Neural cell (in vitro differentiated cells): ENCODE measurements around the gene CHD2. TPM values are rescaled to one million over a fixed set of nuclear protein-coding genes. Genes with fewer than 3 reads are reported as not detected.

ENCODE experiments used
- H2AFZ ChIP-seq: fragments of 200-600, 300-800 bp; sonication (generic), shearing (Covaris generic); 2 replicates; pipeline ENCODE4 v1.6.0; 2014; ENCODE audit warnings: low read depth, mild to moderate bottlenecking, antibody characterized with exemption, low read length, moderate library complexity
- H3F3A ChIP-seq: fragments of 200-600 bp; shearing (Covaris generic); 2 replicates; pipeline ENCODE4 v1.6.1; 2016; ENCODE audit warnings: mild to moderate bottlenecking, moderate library complexity, mixed read lengths, antibody characterized with exemption, low read length; ENCODE audit not compliant: insufficient read depth, poor library complexity, severe bottlenecking
- H3K27ac ChIP-seq: fragments of 200-600, 300-800 bp; sonication (generic), shearing (Covaris generic); 2 replicates; pipeline ENCODE4 v1.5.1; 2014; ENCODE audit warnings: mild to moderate bottlenecking, low read length, moderate library complexity
- H3K27me3 ChIP-seq: fragments of 300-800, 200-600 bp; sonication (generic), shearing (Covaris generic); 2 replicates; pipeline ENCODE4 v1.6.0; 2014; ENCODE audit warnings: mild to moderate bottlenecking, low read depth, low read length, moderate library complexity; ENCODE audit not compliant: insufficient read depth
- H3K36me3 ChIP-seq: fragments of 300-800, 200-600 bp; sonication (generic), shearing (Covaris generic); 2 replicates; pipeline ENCODE4 v1.5.1; 2014; ENCODE audit warnings: mild to moderate bottlenecking, antibody characterized with exemption, low read length, moderate library complexity; ENCODE audit not compliant: insufficient read depth
- H3K4me2 ChIP-seq: fragments of 300-800, 200-600 bp; sonication (generic), shearing (Covaris generic); 2 replicates; pipeline ENCODE4 v1.6.0; 2014; ENCODE audit warnings: mild to moderate bottlenecking, low read length
- H3K4me3 ChIP-seq: fragments of 300-800, 200-600 bp; sonication (generic), shearing (Covaris generic); 2 replicates; pipeline ENCODE4 v1.5.1; 2014; ENCODE audit warnings: mild to moderate bottlenecking, low read length, moderate library complexity
- H3K79me2 ChIP-seq: fragments of 200-600 bp; shearing (Covaris generic); replicated peaks from 2 replicates; pipeline ENCODE4 v1.6.0; 2014; ENCODE audit warnings: mild to moderate bottlenecking, low read length, moderate library complexity; ENCODE audit not compliant: insufficient read depth
- H3K9ac ChIP-seq: fragments of 300-800, 200-600 bp; sonication (generic), shearing (Covaris generic); 2 replicates; pipeline ENCODE4 v1.6.1; 2016; ENCODE audit warnings: mild to moderate bottlenecking, low read length, mixed read lengths
- H3K9me2 ChIP-seq: fragments of 200-600 bp; shearing (Covaris generic); 2 replicates; pipeline ENCODE4 v1.6.1; 2016; ENCODE audit warnings: mild to moderate bottlenecking, low read length, mixed read lengths; ENCODE audit not compliant: insufficient read depth
- H3K9me3 ChIP-seq: fragments of 200-600, 300-800 bp; sonication (generic), shearing (Covaris generic); 2 replicates; pipeline ENCODE4 v1.6.1; 2016; ENCODE audit warnings: mild to moderate bottlenecking, mixed run types, low read length, moderate library complexity, mixed read lengths
- H4K20me1 ChIP-seq: fragments of 200-600 bp; shearing (Covaris generic); 2 replicates; pipeline ENCODE4 v1.6.1; 2016; ENCODE audit warnings: mild to moderate bottlenecking, mixed run types; ENCODE audit not compliant: insufficient read depth
- EP300 ChIP-seq: fragments of 450-650 bp; conservative IDR thresholded peaks from 2 replicates; pipeline ENCODE4 v1.6.1; 2014; ENCODE audit warnings: antibody characterized with exemption, mild to moderate bottlenecking, moderate library complexity; ENCODE audit not compliant: poor library complexity, severe bottlenecking
- EZH2 ChIP-seq: fragments of 200-600, 300-800 bp; shearing (Covaris generic), sonication (generic); IDR thresholded peaks from 2 replicates; pipeline ENCODE4 v1.6.1; 2014; ENCODE audit warnings: antibody characterized with exemption, low read length, borderline replicate concordance, mild to moderate bottlenecking; ENCODE audit not compliant: insufficient read depth, poor library complexity, severe bottlenecking
- MXI1 ChIP-seq: fragments of 450-650 bp; conservative IDR thresholded peaks from 2 replicates; pipeline ENCODE4 v1.6.1; 2014; ENCODE audit warnings: antibody characterized with exemption, mild to moderate bottlenecking; ENCODE audit not compliant: poor library complexity, severe bottlenecking
- POLR2AphosphoS5 ChIP-seq: IDR thresholded peaks from 2 replicates; pipeline ENCODE4 v1.6.1; 2012
- RAD21 ChIP-seq: fragments of 450-650 bp; conservative IDR thresholded peaks from 2 replicates; pipeline ENCODE4 v1.6.1; 2014; ENCODE audit warnings: antibody characterized with exemption, mild to moderate bottlenecking, moderate library complexity
- SMC3 ChIP-seq: fragments of 450-650 bp; conservative IDR thresholded peaks from 2 replicates; pipeline ENCODE4 v1.6.1; 2014; ENCODE audit warnings: antibody characterized with exemption, mild to moderate bottlenecking, moderate library complexity; ENCODE audit not compliant: poor library complexity
- TAF1 ChIP-seq: IDR thresholded peaks from 2 replicates; pipeline ENCODE4 v1.6.1; 2012; ENCODE audit warnings: low read depth
- polyA plus RNA-seq: library from polyadenylated mRNA; depleted of rRNA; stranded (reverse); fragments of >200 nt; gene quantifications from 2 replicates; pipeline ENCODE4 v1.2.3, GENCODE V29; 2014
- TF ChIP-seq, protein P1 (sequence below): IDR thresholded peaks from 2 replicates; pipeline ENCODE4 v1.6.1; 2012; ENCODE audit warnings: borderline replicate concordance
- TF ChIP-seq, protein P2 (sequence below): fragments of 450-650 bp; IDR thresholded peaks from 2 replicates; pipeline ENCODE4 v1.5.1; 2014; ENCODE audit warnings: antibody characterized with exemption, mild to moderate bottlenecking, moderate library complexity; ENCODE audit not compliant: poor library complexity, severe bottlenecking

Gene CHD2
- polyA plus RNA-seq, 1 donor from 2014 or later = 113 TPM

- Histone ChIP-seq H3K4me2 (no peak overlapping the region), H4K20me1 (no peaks in the 10 kb centered on the region), H3K4me3 (no peak overlapping the region), H2AFZ (no peak overlapping the region), H3K79me2 (peaks cover 11% of the 10 kb centered on the region), H3F3A (no peaks in the 10 kb centered on the region), H3K9me3 (no peaks in the 10 kb centered on the region), H3K9me2 (no peaks in the 10 kb centered on the region), H3K9ac (no peak overlapping the region), H3K36me3 (peaks cover 25% of the 10 kb centered on the region), H3K27ac (peak overlapping the region; percentile 30), H3K27me3 (no peaks in the 10 kb centered on the region)
- TF ChIP-seq, protein P1, sequence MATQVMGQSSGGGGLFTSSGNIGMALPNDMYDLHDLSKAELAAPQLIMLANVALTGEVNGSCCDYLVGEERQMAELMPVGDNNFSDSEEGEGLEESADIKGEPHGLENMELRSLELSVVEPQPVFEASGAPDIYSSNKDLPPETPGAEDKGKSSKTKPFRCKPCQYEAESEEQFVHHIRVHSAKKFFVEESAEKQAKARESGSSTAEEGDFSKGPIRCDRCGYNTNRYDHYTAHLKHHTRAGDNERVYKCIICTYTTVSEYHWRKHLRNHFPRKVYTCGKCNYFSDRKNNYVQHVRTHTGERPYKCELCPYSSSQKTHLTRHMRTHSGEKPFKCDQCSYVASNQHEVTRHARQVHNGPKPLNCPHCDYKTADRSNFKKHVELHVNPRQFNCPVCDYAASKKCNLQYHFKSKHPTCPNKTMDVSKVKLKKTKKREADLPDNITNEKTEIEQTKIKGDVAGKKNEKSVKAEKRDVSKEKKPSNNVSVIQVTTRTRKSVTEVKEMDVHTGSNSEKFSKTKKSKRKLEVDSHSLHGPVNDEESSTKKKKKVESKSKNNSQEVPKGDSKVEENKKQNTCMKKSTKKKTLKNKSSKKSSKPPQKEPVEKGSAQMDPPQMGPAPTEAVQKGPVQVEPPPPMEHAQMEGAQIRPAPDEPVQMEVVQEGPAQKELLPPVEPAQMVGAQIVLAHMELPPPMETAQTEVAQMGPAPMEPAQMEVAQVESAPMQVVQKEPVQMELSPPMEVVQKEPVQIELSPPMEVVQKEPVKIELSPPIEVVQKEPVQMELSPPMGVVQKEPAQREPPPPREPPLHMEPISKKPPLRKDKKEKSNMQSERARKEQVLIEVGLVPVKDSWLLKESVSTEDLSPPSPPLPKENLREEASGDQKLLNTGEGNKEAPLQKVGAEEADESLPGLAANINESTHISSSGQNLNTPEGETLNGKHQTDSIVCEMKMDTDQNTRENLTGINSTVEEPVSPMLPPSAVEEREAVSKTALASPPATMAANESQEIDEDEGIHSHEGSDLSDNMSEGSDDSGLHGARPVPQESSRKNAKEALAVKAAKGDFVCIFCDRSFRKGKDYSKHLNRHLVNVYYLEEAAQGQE = no peak
- TF ChIP-seq EP300 = no peak
- no peak for TF ChIP-seq POLR2AphosphoS5
These were observed 38.3 kb downstream of the CHD2 start for GRCh38 chr15:92938387-92938786.

- H2AFZ ChIP-seq = no peak overlapping the region
- peaks cover 13% of the 10 kb centered on the region for H3K79me2 ChIP-seq
- no peaks in the 10 kb centered on the region for H3K9me3 ChIP-seq
- no peaks in the 10 kb centered on the region for H3K27me3 ChIP-seq
- no peak overlapping the region for H3K9ac ChIP-seq
- peaks cover 31% of the 10 kb centered on the region for H3K36me3 ChIP-seq
- no peaks in the 10 kb centered on the region for H4K20me1 ChIP-seq
- TF ChIP-seq POLR2AphosphoS5 (no peak), EZH2 (no peak), EP300 (no peak), MXI1 (no peak), SMC3 (no peak), TAF1 (no peak), RAD21 (no peak)
- TF ChIP-seq, protein P1 = no peak
- TF ChIP-seq, protein P2, sequence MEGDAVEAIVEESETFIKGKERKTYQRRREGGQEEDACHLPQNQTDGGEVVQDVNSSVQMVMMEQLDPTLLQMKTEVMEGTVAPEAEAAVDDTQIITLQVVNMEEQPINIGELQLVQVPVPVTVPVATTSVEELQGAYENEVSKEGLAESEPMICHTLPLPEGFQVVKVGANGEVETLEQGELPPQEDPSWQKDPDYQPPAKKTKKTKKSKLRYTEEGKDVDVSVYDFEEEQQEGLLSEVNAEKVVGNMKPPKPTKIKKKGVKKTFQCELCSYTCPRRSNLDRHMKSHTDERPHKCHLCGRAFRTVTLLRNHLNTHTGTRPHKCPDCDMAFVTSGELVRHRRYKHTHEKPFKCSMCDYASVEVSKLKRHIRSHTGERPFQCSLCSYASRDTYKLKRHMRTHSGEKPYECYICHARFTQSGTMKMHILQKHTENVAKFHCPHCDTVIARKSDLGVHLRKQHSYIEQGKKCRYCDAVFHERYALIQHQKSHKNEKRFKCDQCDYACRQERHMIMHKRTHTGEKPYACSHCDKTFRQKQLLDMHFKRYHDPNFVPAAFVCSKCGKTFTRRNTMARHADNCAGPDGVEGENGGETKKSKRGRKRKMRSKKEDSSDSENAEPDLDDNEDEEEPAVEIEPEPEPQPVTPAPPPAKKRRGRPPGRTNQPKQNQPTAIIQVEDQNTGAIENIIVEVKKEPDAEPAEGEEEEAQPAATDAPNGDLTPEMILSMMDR = no peak
- no peaks in the 10 kb centered on the region for H3K9me2 ChIP-seq
- H3F3A ChIP-seq = no peaks in the 10 kb centered on the region
- H3K27ac ChIP-seq = no peak overlapping the region
- no peak overlapping the region for H3K4me2 ChIP-seq
- H3K4me3 ChIP-seq = no peak overlapping the region
These were observed 41.5 kb downstream of the CHD2 start for GRCh38 chr15:92941668-92942067.
